GM12874 (cell line): ENCODE data around the gene MRFAP1L1.

Experiments
- TF ChIP-seq, protein P1 (sequence below): IDR thresholded peaks from 2 replicates; pipeline ENCODE4 v1.5.1; 2011; ENCODE audit warnings: low read depth, mild to moderate bottlenecking, control low read depth, low read length, moderate library complexity; ENCODE audit not compliant: insufficient read depth

Gene MRFAP1L1

GRCh38 chr4:6709230-6710114 is at the start of gene MRFAP1L1:
TSS of gene MRFAP1L1 (minus strand) at chr4:6709865. CDS start at chr4:6709629, 236 bp downstream.
- TF ChIP-seq, protein P1, sequence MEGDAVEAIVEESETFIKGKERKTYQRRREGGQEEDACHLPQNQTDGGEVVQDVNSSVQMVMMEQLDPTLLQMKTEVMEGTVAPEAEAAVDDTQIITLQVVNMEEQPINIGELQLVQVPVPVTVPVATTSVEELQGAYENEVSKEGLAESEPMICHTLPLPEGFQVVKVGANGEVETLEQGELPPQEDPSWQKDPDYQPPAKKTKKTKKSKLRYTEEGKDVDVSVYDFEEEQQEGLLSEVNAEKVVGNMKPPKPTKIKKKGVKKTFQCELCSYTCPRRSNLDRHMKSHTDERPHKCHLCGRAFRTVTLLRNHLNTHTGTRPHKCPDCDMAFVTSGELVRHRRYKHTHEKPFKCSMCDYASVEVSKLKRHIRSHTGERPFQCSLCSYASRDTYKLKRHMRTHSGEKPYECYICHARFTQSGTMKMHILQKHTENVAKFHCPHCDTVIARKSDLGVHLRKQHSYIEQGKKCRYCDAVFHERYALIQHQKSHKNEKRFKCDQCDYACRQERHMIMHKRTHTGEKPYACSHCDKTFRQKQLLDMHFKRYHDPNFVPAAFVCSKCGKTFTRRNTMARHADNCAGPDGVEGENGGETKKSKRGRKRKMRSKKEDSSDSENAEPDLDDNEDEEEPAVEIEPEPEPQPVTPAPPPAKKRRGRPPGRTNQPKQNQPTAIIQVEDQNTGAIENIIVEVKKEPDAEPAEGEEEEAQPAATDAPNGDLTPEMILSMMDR = no peak

DNA sequence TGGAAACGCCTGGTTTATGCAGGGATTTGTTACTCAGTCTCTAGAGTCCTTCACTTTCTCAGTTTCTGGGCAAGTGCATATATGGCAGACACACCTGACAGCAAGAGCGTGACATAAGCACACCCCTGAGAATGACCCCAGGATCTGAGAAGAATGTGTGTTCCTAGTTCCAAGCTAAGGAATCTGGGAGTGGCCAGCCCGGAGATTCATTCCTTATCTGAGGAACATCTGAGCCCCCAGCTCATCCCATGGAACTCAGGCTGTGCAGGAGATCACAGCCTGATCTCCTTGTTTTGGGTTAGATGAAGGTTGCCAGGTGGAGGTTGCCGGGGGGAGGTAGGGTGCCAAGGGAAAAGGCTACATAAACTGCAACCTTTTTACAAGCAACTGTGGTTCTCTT is 49.1 kb upstream of the MRFAP1L1 start:
- TF ChIP-seq, protein P1 = no peak

DNA sequence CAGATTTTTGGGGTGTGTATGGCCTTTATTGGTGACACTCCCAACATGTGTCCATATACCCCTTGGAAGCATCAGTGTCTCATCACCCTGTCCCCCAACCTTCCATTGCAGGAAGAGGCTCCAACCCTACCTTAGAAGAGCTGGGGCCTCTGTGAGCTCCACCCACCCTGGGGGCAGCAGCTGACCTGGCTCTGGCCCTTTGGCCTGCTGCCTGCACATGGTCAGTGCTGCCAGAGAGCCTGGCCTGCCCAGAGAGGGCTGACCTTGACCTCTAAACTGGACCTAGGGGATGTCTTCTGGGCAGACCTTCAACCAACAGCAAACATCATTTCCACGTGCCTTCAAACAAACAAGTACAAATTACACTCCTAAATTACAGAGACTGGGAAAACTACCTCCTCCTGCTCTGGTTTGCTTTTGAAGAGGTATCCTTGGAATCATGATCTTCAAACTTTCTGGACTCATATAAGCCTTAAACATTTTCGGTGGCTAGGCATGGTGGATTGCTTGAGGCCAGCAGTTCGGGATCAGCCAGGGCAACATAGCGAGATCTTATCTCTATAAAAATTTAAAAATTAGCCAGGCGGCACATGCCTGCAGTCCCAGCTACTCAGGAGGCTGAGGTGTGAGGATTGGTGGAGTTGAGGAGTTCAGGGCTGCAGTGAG is 45.6 kb upstream of the MRFAP1L1 start:
- TF ChIP-seq, protein P1 = no peak

- TF ChIP-seq, protein P1 = no peak
Measured at GRCh38 chr4:6754481-6755087, 44.9 kb upstream of the MRFAP1L1 start.

DNA sequence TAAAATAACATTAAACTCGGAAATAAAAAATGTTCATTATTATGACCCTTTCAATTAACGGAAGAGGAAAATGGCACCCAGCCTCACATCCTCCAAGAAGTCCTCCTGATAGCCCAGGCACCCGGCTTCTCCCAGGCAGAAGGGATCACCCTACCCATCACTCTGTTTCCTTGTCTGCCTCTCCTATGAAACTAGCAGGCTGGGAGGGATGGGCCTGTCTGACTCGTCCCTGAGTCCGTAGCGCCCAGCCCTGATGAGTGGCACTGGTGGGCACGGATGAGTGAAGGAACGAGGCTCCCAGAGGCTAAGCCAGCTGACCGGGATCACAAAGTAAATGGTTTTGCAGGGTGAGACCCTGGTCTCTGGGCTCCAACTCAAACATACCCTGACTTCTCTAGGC is 44.2 kb upstream of the MRFAP1L1 start:
- TF ChIP-seq, protein P1 = no peak

- TF ChIP-seq, protein P1 = no peak
Measured at GRCh38 chr4:6753103-6753560, 43.5 kb upstream of the MRFAP1L1 start.

GRCh38 chr4:6752486-6752829 is 42.8 kb upstream of the MRFAP1L1 start:
- TF ChIP-seq, protein P1 = no peak
